ENCODE measurements around the gene PDGFRB. TPM values are rescaled to one million over a fixed set of nuclear protein-coding genes. Genes with fewer than 3 reads are reported as not detected.

Gene PDGFRB
- polyA plus RNA-seq, 1 donor from 2014 or later, result not detected

GRCh38 chr5:150068071-150068470 is 87.6 kb downstream of the PDGFRB start:
- no peaks in the 10 kb centered on the region for H4K20me1 ChIP-seq (ENCODE audit: insufficient read depth)
- H3K4me3 ChIP-seq (ENCODE audit: low read length), result no peak overlapping the region
- H3K9me3 ChIP-seq (ENCODE audit: low read length), result no peaks in the 10 kb centered on the region
- no peaks in the 10 kb centered on the region for H3F3A ChIP-seq (ENCODE audit: insufficient read depth, low read length, poor library complexity, severe bottlenecking)
- no peak overlapping the region for H3K4me2 ChIP-seq (ENCODE audit: low read length)
- H3K9ac ChIP-seq (ENCODE audit: low read length), result no peak overlapping the region
- H3K79me2 ChIP-seq (replicated peaks; ENCODE audit: insufficient read depth, low read length), result no peaks in the 10 kb centered on the region
- no peak overlapping the region for H2AFZ ChIP-seq (ENCODE audit: low read depth, low read length)
- TF ChIP-seq EZH2 (IDR thresholded peaks at IDR 0.05; ENCODE audit: borderline replicate concordance, insufficient read depth, low read length, poor library complexity, severe bottlenecking), result no peak
- H3K36me3 ChIP-seq (ENCODE audit: insufficient read depth, low read length), result no peaks in the 10 kb centered on the region
- H3K9me2 ChIP-seq (ENCODE audit: insufficient read depth, low read length), result no peaks in the 10 kb centered on the region
- no peak overlapping the region for H3K27ac ChIP-seq (ENCODE audit: low read length)
- H3K27me3 ChIP-seq (ENCODE audit: insufficient read depth, low read depth, low read length), result no peaks in the 10 kb centered on the region

- no peaks in the 10 kb centered on the region for H3K27me3 ChIP-seq (ENCODE audit: insufficient read depth, low read depth, low read length)
- no peaks in the 10 kb centered on the region for H3K9me2 ChIP-seq (ENCODE audit: insufficient read depth, low read length)
- no peak overlapping the region for H3K9ac ChIP-seq (ENCODE audit: low read length)
- no peak overlapping the region for H3K27ac ChIP-seq (ENCODE audit: low read length)
- no peaks in the 10 kb centered on the region for H3K36me3 ChIP-seq (ENCODE audit: insufficient read depth, low read length)
- no peak for TF ChIP-seq EP300 (conservative IDR thresholded peaks at IDR 0.05; ENCODE audit: poor library complexity, severe bottlenecking)
- TF ChIP-seq EZH2 (IDR thresholded peaks at IDR 0.05; ENCODE audit: borderline replicate concordance, insufficient read depth, low read length, poor library complexity, severe bottlenecking), result no peak
- TF ChIP-seq CTCF (IDR thresholded peaks at IDR 0.05; ENCODE audit: poor library complexity, severe bottlenecking), result no peak
- TF ChIP-seq RAD21 (conservative IDR thresholded peaks at IDR 0.05), result no peak
- TF ChIP-seq REST (IDR thresholded peaks at IDR 0.05; ENCODE audit: borderline replicate concordance), result no peak
- TF ChIP-seq MXI1 (conservative IDR thresholded peaks at IDR 0.05; ENCODE audit: poor library complexity, severe bottlenecking), result no peak
- no peak for TF ChIP-seq TAF1 (IDR thresholded peaks at IDR 0.05; ENCODE audit: low read depth)
- no peak for TF ChIP-seq POLR2AphosphoS5 (IDR thresholded peaks at IDR 0.05)
- no peak for TF ChIP-seq SMC3 (conservative IDR thresholded peaks at IDR 0.05; ENCODE audit: poor library complexity)
- H3K4me2 ChIP-seq (ENCODE audit: low read length), result no peak overlapping the region
- no peak overlapping the region for H2AFZ ChIP-seq (ENCODE audit: low read depth, low read length)
- H3K4me3 ChIP-seq (ENCODE audit: low read length), result no peak overlapping the region
- H3K79me2 ChIP-seq (replicated peaks; ENCODE audit: insufficient read depth, low read length), result no peaks in the 10 kb centered on the region
- H3K9me3 ChIP-seq (ENCODE audit: low read length), result no peaks in the 10 kb centered on the region
- H4K20me1 ChIP-seq (ENCODE audit: insufficient read depth), result no peaks in the 10 kb centered on the region
- no peaks in the 10 kb centered on the region for H3F3A ChIP-seq (ENCODE audit: insufficient read depth, low read length, poor library complexity, severe bottlenecking)
Observed at GRCh38 chr5:150067405-150067960, 88.2 kb downstream of the PDGFRB start.

Measured in neural cell (in vitro differentiated cells).